Muscle of leg (tissue), 11 donors: Measurements from ENCODE around the gene TMEM14C. TPM values are rescaled to one million over a fixed set of nuclear protein-coding genes. Genes with fewer than 3 reads are reported as not detected.
"Not testable (repeated sequence)": the region's sequence is repeated elsewhere in the genome, so short reads cannot be mapped to it uniquely, and the experiment has no call there.

Source experiments
- DNase-seq: peaks from one replicate; pipeline ENCODE4 v3.0.0; 2013
- H3K27ac ChIP-seq: one replicate; pipeline ENCODE4 v1.5.1; 2013; ENCODE audit warnings: mild to moderate bottlenecking, low read length, control low read depth
- H3K27me3 ChIP-seq: one replicate; pipeline ENCODE4 v1.6.1; 2013; ENCODE audit warnings: low read length; ENCODE audit not compliant: control insufficient read depth, insufficient read depth
- H3K36me3 ChIP-seq: one replicate; pipeline ENCODE4 v1.6.1; 2013; ENCODE audit warnings: low read length; ENCODE audit not compliant: control insufficient read depth, insufficient read depth
- H3K4me1 ChIP-seq: one replicate; pipeline ENCODE4 v1.6.1; 2013; ENCODE audit warnings: low read length; ENCODE audit not compliant: control insufficient read depth, insufficient read depth
- H3K4me3 ChIP-seq: one replicate; pipeline ENCODE4 v1.5.1; 2013; ENCODE audit warnings: low read length, control low read depth
- H3K9me3 ChIP-seq: replicated peaks from 2 replicates; pipeline ENCODE4 v1.6.1; 2013; ENCODE audit warnings: low read depth, low read length; ENCODE audit not compliant: control insufficient read depth
- WGBS: methylation state at CpG from one replicate; pipeline ENCODE4 v1.1.5; 2013; ENCODE audit warnings: missing lambda C conversion rate; ENCODE audit not compliant: insufficient coverage; 5-methylcytosine and 5-hydroxymethylcytosine counted together
- polyA plus RNA-seq, 8 donors: library from polyadenylated mRNA; unstranded; fragments of 120-200 nt; gene quantifications; one replicate each; pipeline versions ENCODE4 v1.2.1 to v1.2.3, GENCODE V29; 2013; ENCODE audit warnings: inconsistent platforms in 1 of 8, low replicate concordance in 1 of 8; ENCODE audit not compliant: insufficient read length in 8 of 8, insufficient read depth in 1 of 8
- total RNA-seq: library from RNA; stranded (reverse); fragments of 120-200 nt; gene quantifications from one replicate; pipeline ENCODE4 v1.2.4, GENCODE V29; 2013

TMEM14C gene
- total and polyA plus RNA-seq, 9 donors: 97.0 to 117 (median 103) TPM

GRCh38 chr6:10720265-10720959 lies 2.5 kb upstream of the TMEM14C start:
- H3K4me1 ChIP-seq: peaks cover 23% of the 10 kb centered on the region
- no peaks in the 10 kb centered on the region for H3K27me3 ChIP-seq
- H3K9me3 ChIP-seq: no peaks in the 10 kb centered on the region
- WGBS: 41% methylated on average over 48 of the region's 49 CpGs
- H3K27ac ChIP-seq: peak overlapping the region; percentile 73
- peak overlapping the region; percentile 52 for H3K4me3 ChIP-seq
- DNase-seq: peak; percentile 59
- peaks cover 12% of the 10 kb centered on the region for H3K36me3 ChIP-seq

GRCh38 chr6:10720960-10721849 lies 1.7 kb upstream of the TMEM14C start:
- H3K27me3 ChIP-seq, DNase-seq, H3K9me3 ChIP-seq: not testable (repeated sequence)
- H3K36me3 ChIP-seq: peaks cover 19% of the 10 kb centered on the region
- peak overlapping the region; percentile 52 for H3K4me3 ChIP-seq
- H3K4me1 ChIP-seq: peaks cover 23% of the 10 kb centered on the region
- WGBS: 64% methylated on average over 10 of the region's 17 CpGs
- H3K27ac ChIP-seq: peak overlapping the region; percentile 47

GRCh38 chr6:10721850-10722569 lies 860 bp upstream of the TMEM14C start:
- Histone ChIP-seq H3K36me3 (peaks cover 26% of the 10 kb centered on the region), H3K4me3 (peak overlapping the region; percentile 73), H3K27me3 (no peaks in the 10 kb centered on the region), H3K27ac (peak overlapping the region; percentile 94), H3K4me1 (peaks cover 23% of the 10 kb centered on the region), H3K9me3 (no peaks in the 10 kb centered on the region)
- WGBS: 41% methylated on average over 3 of the region's 11 CpGs
- no peak for DNase-seq

GRCh38 chr6:10722570-10722819 lies 375 bp upstream of the TMEM14C start:
- Histone ChIP-seq H3K9me3 (no peaks in the 10 kb centered on the region), H3K4me3 (peak overlapping the region; percentile 73), H3K36me3 (peaks cover 30% of the 10 kb centered on the region), H3K27ac (peak overlapping the region; percentile 94), H3K4me1 (peaks cover 23% of the 10 kb centered on the region), H3K27me3 (no peaks in the 10 kb centered on the region)
- no peak for DNase-seq
- WGBS: 2% methylated on average over 6 of the region's 6 CpGs

GRCh38 chr6:10723567-10723881 lies 654 bp downstream of the TMEM14C start:
- Histone ChIP-seq H3K4me1 (peaks cover 23% of the 10 kb centered on the region), H3K9me3 (no peaks in the 10 kb centered on the region), H3K27me3 (no peaks in the 10 kb centered on the region), H3K4me3 (peak overlapping the region; percentile 73), H3K27ac (peak overlapping the region; percentile 88), H3K36me3 (peaks cover 39% of the 10 kb centered on the region)
- DNase-seq: no peak
- WGBS: 14% methylated on average over 3 of the region's 7 CpGs

- Histone ChIP-seq H3K4me1 (peaks cover 23% of the 10 kb centered on the region), H3K4me3 (no peak overlapping the region), H3K27me3 (no peaks in the 10 kb centered on the region), H3K9me3 (no peaks in the 10 kb centered on the region), H3K27ac (no peak overlapping the region), H3K36me3 (peaks cover 50% of the 10 kb centered on the region)
- DNase-seq: no peak
- WGBS: 90% methylated on average over 3 of the region's 6 CpGs
These were observed 2.2 kb downstream of the TMEM14C start for GRCh38 chr6:10725044-10725443.

GRCh38 chr6:10725716-10726115 lies 2.8 kb downstream of the TMEM14C start:
- Histone ChIP-seq H3K4me3 (no peak overlapping the region), H3K27me3 (no peaks in the 10 kb centered on the region), H3K36me3 (peaks cover 56% of the 10 kb centered on the region), H3K4me1 (peaks cover 23% of the 10 kb centered on the region), H3K27ac (no peak overlapping the region), H3K9me3 (no peaks in the 10 kb centered on the region)
- WGBS: 95% methylated on average over 4 of the region's 9 CpGs
- DNase-seq: no peak

- H3K27ac ChIP-seq: no peak overlapping the region
- H3K9me3 ChIP-seq: no peaks in the 10 kb centered on the region
- no peaks in the 10 kb centered on the region for H3K27me3 ChIP-seq
- H3K4me1 ChIP-seq: no peaks in the 10 kb centered on the region
- no peak overlapping the region for H3K4me3 ChIP-seq
- DNase-seq: peak; percentile 56
- 75% methylated on average over 1 of the region's 3 CpGs for WGBS
- peaks cover 65% of the 10 kb centered on the region for H3K36me3 ChIP-seq
These were observed 7.4 kb downstream of the TMEM14C start for GRCh38 chr6:10730254-10730653.

- Histone ChIP-seq H3K27ac (no peak overlapping the region), H3K36me3 (peaks cover 39% of the 10 kb centered on the region), H3K27me3 (no peaks in the 10 kb centered on the region), H3K4me3 (no peak overlapping the region), H3K9me3 (no peaks in the 10 kb centered on the region), H3K4me1 (no peaks in the 10 kb centered on the region)
- no peak for DNase-seq
- WGBS: 53% methylated on average over 12 of the region's 17 CpGs
These were observed 10.4 kb downstream of the TMEM14C start for GRCh38 chr6:10733151-10733715.

- no peak for DNase-seq
- H3K4me1 ChIP-seq: no peaks in the 10 kb centered on the region
- no peaks in the 10 kb centered on the region for H3K27me3 ChIP-seq
- H3K36me3 ChIP-seq: peaks cover 35% of the 10 kb centered on the region
- H3K27ac ChIP-seq: no peak overlapping the region
- H3K4me3 ChIP-seq: no peak overlapping the region
- WGBS: 86% methylated on average over 2 of the region's 3 CpGs
- no peaks in the 10 kb centered on the region for H3K9me3 ChIP-seq
These were observed 11.0 kb downstream of the TMEM14C start for GRCh38 chr6:10733863-10734262.
